ENCODE data around the gene OSBPL1A.
"Not testable (repeated sequence)": the region's sequence is repeated elsewhere in the genome, so short reads cannot be mapped to it uniquely, and the experiment has no call there.

Gene OSBPL1A

DNA sequence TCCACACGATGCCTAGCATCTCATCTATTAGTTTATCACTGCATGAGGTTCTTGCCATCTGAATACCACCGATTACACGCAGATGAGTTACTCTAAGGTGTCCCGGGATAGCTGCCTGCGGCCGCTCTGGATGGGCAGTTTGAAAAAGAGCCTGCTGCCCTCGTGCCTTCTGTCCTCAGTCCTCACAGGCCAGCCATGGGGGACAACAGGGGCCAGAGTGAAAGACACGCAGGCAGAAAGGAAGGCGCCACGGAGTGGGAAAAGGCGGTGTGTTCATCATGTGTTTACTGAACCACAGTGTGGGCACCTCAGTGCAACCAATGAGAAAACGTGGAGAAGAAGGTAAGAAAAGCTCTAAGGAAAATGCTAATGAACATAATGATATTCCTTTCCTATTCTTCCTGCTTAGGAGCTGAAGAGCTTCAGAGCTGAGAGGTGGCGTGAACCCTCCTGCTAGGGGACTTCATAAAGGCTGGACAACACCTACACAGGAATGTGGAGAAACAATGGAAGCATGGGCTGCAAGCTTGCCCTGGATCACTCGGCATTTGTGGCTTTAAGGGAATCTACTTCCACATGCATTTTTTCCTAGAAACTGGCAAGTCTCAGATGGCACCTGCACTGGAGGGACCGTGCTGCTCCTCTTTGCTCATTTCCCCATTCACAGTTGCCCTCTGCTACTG is 207.8 kb downstream of the OSBPL1A start:
- no peak for DNase-seq (ENCODE audit: low read depth in 2 of 3, low spot score in 2 of 3)

DNA sequence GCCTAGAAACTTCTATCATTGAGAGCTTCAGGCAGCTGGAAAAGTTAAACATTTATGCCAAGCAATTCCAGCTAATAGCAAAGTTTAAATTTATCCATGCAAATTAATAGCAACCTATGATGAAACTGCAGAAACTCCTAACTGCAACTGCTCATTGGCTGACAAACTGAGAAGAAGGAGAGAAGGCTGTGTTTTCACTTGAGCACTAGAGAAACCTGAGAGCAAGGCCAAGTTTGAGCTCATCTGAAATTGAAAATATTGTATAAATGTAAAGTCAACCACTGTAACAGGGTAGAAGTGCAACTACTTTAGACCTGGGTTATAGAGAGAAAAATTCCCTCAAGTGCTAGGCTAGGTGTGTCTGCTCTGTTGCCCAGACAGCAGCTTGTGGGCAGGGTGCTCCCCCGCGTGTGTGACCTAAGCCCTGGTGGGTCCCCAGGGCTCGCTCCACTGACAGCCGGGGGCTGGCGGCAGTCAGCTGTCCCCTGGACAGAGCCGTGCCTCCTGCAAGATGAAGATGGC is 208.6 kb downstream of the OSBPL1A start:
- DNase-seq (ENCODE audit: low read depth in 2 of 3, low spot score in 2 of 3): no peak

DNA sequence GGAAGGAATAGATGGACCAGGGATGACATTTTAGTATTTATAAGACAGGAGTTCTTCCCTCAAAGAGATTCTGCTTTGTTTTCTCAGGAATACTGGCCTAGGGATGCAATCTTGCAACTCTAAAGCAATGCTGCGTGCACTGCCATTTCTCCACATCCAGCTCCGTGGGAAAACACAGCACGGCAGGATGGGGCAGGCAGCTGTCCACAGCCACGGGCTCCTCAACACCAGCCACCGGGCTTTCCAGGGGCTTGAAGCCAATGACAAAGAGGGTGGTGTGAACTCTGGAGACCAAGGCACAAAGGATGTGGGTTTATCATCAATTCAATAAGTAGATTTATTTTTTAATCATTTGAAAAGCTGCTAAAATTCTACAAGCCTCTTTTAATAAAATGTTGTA is 209.5 kb downstream of the OSBPL1A start:
- DNase-seq (ENCODE audit: low read depth in 2 of 3, low spot score in 2 of 3): no peak

DNA sequence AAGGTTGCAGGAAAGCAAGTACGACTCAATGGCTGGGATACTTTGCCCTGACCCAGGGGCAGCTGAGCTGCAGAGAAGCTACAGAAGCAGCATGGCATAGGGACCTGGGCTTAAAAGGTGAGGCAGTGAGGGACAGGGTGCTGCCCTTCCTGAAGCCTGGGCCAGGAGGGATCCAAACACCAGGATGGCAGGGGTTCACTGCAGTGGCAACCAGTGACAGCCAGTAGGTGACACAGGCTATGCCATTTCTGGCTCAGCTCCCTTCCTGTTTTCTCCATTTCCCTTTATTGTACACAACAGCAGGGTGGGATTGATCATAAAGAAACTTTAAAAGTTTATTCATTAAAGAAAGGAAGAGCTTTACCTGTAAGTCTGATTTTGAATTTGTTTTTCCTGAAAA is 209.9 kb downstream of the OSBPL1A start:
- DNase-seq (ENCODE audit: low read depth in 2 of 3, low spot score in 2 of 3): no peak

DNA sequence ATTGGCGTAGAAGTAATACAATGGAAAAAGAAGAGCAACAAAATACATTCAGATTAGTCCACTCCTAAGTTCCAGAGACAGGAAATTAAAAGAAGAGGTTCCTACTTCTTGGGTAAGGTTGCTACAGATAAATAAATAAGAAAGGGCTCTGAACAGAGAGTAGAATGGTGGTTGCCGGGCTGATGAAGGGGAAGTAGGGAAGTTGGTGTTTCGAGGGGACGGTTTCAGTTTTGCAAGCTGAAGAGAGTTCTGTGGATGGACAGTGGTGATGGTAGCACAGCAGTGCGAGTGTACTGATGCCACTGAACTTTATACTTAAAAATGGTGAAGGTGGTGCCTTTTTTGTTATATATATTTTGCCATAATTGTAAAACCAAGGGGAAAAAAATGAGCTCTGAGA is 210.6 kb downstream of the OSBPL1A start:
- DNase-seq (ENCODE audit: low read depth in 2 of 3, low spot score in 2 of 3): no peak

DNA sequence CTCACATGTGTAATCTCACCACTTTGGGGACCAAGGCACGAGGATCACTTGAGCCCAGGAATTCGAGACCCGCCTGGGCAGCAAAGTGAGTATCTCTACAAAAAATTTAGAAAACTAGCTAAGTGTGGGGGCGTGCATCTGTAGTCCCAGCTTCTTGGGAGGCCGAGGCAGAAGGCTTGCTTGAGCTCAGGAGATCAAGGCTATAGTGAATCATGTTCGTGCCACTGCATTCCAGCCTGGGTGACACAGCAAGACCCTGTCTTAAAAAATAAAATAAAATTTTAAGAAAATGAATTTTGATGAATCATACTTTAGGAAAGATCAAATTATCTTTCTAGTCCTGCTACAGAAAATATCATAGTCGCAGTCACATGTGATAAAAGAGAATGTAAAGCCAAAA is 211.8 kb downstream of the OSBPL1A start:
- DNase-seq (ENCODE audit: low read depth in 2 of 3, low spot score in 2 of 3): no peak

DNA sequence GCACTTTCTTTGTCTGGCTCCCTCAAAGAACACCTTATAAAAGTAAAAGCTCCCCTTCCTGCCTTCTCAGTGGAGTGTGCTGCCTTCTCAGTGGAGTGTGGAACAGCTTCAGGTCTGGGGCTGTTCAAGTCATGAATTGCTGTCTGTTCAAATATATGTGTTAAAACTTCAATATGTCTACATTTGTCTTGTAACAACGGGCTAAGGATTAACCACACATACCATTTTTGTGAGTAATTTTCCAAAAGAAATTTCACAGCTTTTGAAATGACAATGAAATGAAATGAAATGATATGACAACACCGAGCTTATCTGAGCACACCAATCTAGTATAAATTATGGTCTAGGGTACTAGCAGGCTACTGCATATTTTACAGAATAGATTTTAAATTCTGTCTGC is 215.8 kb downstream of the OSBPL1A start:
- no peak for DNase-seq (ENCODE audit: low read depth in 2 of 3, low spot score in 2 of 3)

DNA sequence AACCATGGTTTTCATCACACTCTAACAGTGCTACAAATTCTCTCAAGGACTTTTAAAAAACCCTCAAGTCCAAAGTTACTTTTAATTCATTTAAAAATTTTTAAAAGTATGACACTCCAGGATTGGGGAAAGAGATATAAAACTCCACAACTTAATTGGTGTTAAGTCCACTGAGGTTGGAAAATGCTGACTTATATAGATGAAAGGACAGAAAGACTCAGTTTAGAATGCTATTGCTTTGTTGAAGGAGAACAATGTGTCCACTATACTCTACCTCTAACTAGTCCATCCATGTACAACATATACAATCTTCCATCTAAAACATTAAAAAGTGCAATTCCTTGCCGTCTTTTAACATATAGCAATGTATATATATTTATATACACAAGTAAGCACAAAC is 217.6 kb downstream of the OSBPL1A start:
- DNase-seq (ENCODE audit: low read depth in 2 of 3, low spot score in 2 of 3): no peak

DNA sequence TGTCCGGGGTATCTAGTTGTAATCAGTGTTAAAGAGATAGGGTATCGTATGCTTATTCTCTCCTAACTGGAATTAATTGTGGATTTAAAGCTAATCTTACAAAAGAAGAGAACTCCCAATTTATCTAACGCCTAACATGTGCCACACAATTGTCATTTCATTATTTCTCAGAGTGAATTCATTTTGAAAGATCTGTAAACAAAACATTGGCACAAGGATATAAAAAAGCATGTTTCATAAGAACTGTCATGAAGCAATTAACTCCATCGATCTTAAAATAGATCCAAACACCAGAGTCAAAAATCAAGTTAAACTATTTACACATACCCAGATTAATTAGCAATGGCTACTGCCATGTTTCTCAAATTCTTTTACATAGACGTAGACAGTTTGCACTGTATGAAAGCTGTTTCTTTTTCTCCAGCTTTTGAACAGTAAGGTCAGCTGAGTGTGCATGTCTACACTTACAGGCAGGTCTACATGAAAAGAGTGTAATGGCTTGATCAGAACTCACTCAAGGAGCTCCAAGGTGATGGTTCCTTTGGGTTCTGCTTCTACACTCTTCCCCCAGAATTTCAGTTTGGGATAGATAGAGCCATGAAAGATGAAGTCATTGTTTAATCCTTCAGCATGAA is 220.0 kb downstream of the OSBPL1A start:
- DNase-seq (ENCODE audit: low read depth in 2 of 3, low spot score in 2 of 3): no peak

DNA sequence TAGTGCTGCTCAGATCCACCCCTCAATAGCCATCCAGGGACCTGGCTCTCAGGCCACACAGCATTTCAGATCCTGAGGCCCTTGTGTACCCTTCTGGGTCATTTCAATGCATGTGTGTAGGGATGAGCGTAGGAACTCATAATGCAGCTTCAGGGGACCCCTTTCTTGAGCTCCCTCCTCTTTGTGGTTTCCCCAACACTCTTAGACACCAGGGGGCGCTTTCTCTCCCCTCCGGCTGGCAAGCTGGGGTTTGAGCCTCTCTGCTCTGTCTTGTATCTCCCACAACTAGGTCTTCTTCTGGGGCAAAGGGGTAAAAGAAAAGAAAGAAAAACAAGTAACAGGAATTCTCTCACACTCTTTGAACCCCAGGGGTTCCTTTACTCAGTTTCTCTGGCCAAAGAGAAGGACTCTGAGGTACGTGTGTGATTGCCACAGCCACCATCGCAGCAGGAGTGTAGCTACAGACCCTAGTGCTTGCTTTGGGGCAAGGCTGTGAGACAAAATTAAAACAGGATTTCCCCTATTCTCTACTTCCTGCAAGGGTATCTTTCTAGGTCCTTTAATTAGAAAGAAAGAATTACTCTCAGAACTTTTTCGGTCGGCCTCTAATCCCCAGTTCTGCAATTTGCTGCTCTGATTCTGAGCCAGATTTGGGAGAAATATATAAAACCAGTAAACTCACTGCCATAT is 220.8 kb downstream of the OSBPL1A start:
- peak; percentile 4 to 55 (median 22) for DNase-seq (ENCODE audit: low read depth in 2 of 3, low spot score in 2 of 3)

DNA sequence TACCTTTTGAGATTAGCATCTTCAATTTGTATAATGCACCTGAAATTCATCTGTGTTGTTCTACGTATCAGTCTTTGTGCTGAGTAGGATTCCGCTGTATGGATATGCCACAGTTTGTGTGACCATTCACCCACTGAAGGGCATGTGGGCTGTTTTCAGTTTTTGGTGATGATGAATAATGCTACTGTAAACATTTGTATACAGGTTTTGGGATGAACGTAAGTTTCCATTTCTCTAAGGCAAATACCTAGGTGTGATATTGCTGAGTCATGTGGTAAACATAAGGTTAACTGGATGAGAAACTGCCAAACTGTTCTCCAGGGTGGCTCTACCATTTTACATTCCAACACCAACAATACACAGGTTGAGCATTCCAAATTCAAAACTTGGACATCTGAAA is 223.6 kb downstream of the OSBPL1A start:
- no peak for DNase-seq (ENCODE audit: low read depth in 2 of 3, low spot score in 2 of 3)

DNA sequence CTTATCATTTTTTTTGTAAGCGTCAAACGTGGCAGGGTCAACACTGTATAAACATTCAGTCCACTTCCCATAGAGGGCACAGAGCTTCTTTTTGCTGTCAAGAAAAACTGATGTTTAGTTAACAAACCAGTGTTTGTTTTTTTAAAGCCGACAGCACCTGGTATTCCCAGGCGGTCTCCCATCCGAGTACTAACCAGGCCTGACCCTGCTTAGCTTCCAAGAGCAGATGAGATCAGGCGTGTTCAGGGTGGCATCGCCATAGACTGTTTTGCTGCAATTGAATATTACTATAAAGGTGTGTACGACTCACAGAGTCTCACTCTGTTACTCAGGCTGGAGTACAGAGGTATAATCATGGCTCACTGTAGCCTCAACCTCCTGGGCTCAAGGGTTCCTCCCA is 227.3 kb downstream of the OSBPL1A start:
- DNase-seq (ENCODE audit: low read depth in 2 of 3, low spot score in 2 of 3): no peak

DNA sequence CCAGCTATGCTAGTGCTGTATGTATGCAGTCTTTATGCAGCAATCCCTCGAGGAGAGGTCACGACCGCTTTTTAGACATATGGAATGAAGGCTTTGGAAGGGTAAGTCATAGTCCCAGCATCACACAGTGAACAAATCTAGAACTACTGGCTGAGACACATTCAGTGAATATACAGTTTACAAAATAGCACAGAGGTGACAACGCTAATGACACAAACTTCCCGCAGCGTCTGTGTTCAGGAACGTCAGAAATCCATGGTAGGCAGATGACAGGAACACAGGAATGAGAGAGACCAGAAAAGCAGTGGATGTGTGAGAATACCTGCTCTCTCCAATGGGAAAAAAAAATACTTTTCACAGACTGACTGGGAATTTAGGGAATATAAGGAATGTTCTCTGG is 229.1 kb downstream of the OSBPL1A start:
- DNase-seq (ENCODE audit: low read depth in 2 of 3, low spot score in 2 of 3): no peak

DNA sequence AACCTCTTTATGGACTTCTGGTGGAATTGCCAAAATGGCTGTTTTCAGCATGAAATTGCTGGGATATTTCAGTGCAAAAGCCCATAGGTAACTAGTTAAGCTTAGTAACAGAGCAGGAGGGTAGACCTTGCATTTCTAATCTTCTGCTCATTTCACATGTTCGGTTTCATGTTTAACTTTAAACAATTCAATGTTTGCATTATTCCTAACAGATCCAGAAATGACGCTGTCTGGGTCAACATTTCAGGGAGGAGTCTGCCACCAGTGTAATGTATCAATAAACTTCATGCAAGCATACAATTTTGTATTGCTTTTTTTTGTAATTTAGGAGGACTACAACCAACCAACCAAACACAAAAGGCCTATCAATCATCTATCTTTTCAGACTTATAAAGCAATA is 236.3 kb downstream of the OSBPL1A start:
- DNase-seq (ENCODE audit: low read depth in 2 of 3, low spot score in 2 of 3): no peak

DNA sequence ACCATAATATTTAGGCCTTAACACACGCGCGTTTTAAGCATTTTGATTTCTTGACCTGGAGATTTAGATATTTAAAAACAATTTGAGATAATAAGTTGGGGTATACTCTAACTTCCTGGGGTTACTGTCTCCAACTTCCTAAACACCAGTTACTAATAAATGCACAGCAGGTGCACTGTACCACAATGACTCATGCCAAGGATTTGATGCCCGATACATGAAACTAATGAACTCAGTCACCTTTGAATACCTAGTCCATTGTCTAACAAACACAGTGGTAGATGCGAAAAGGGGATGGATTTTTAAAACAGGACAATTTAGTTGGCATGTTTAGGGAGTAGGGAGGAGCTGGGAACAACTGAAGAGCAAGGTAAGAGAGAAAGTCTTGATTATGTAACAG is 237.5 kb downstream of the OSBPL1A start:
- DNase-seq (ENCODE audit: low read depth in 2 of 3, low spot score in 2 of 3): no peak

DNA sequence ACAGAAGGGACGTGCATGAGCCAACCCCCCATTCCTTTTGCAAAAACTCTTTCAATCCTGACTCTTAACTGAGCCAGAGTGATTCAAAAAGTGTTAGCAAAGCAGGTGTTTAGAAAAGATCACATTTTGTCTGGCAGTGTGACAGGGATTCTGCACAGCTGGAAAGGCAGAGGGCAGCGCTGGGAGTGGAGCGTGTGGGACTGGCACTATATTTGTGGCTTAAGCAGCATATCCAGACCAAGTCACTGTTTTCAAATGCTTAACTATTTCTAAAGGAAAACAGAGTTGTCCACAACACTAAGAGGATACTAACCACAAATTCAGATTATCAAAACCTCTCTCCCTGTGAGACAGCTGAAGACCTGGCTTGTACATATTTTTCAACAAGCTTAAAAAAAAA is 239.8 kb downstream of the OSBPL1A start:
- DNase-seq (ENCODE audit: low read depth in 2 of 3, low spot score in 2 of 3): no peak

DNA sequence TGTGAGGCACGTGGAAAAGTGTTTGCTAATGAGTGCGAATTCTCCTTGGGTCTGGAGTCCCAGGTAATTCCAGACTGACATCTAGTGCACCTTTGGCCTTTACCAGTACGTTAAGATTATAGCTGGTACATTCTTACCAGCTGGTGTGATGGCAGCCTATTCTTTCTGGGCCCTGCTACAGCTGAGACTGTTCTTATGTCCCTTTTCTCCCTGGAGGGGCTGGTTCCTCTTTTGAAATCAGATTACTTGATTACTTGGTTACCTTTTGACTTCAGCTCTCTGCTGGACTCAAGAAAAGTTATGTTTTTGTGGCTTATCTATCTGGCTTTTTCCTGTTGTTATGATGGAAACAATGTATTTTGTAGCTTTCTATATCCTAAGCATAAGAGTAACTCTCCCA is 244.2 kb downstream of the OSBPL1A start:
- DNase-seq (ENCODE audit: low read depth in 2 of 3, low spot score in 2 of 3): no peak

DNA sequence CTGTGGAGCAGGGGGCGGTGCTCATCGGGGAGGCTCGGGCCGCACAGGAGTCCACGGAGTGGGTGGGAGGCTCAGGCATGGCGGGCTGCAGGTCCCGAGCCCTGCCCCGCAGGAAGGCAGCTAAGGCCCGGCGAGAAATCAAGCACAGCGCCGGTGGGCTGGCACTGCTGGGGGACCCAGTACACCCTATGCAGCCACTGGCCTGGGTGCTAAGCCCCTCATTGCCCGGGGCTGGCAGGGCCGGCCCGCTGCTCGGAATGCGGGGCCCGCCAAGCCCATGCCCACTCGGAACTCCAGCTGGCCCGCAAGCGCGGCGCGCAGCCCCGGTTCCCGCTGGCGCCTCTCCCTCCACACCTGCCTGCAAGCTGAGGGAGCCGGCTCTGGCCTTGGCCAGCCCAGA is 248.0 kb downstream of the OSBPL1A start:
- DNase-seq (ENCODE audit: low read depth in 2 of 3, low spot score in 2 of 3): not testable (repeated sequence)

DNA sequence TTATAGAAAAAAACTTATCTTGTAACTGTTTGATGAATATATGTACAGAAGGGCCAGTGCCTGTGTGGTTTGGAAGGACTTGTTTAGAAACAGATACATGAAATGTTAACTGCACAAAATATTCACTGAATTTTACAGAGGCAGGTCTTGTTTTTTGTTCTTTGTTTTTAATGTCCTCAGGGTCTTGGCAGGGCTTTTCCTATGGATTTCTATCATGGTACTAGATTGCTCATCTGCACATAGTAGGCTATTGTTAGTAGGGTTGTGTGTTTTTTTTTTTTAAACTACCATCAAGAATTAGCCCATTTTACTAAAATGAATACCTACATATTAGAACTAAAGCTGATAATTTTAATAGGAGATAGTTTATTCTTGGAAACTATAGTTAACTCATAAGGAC is 255.2 kb downstream of the OSBPL1A start:
- DNase-seq (ENCODE audit: low read depth in 2 of 3, low spot score in 2 of 3): no peak

DNA sequence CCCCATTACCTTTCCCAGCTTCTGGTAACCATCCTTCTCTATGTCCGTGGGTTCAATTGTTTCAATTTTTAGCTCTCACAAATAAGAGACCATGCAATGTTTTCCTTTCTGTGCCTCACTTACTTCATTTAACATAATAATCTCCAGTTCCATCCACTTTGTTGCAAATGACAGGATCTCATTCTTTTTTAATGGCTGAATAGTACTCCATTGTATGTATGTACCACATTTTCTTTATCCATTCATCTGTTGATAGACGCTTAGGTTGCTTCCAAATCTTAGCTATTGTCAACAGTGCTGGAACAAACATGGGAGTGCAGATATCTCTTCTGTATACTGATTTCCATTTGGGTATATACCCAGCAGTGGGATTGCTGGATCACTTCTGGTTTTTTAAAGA is 256.9 kb downstream of the OSBPL1A start:
- no peak for DNase-seq (ENCODE audit: low read depth in 2 of 3, low spot score in 2 of 3)

DNA sequence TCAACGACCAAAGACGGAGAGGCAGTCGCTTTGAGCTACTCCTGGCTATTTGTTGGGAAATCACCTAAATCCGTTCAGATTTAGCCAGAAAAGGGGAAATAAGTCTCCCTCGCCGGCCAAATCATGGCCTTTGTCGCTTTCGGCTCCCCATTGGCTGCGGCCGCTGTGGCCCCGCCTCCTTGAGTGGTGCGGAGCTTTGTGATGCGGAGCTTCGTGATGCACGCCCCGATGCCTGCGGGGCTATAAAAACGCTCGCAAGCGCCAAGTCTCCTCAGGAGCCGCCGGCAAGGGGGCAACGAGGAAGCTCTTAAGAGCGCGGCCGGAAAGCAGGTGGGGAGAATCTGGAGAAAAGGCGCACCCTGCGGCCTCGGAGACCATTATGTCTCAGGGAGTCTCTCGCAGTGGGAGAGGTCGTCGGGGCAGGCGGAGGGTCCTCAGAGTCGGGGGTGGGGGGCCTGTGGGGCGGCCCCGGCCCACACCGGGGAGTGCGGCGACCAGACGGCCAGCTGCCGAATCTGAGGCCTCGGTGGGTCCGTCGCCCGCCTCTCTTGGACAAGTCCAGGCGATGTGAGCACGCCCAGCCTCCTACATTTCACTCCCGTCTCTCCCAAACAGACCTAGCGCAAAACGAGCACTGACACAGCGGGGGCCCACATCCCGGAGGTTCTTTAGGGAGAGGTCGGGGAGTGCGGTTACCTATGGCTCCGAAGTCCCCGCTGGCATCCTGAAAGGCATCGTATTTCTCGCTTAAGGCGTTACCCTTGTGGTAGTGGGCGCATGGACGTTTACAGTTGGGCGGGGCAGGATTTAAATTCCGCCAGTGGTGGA is 258.6 kb downstream of the OSBPL1A start, which contains the start of gene CABYR:
CABYR (plus strand) TSS at position 274 of the 828 bp plus-strand sequence. CDS start 4,053 bp downstream, outside the sequence.
- DNase-seq (ENCODE audit: low read depth in 2 of 3, low spot score in 2 of 3): peak; percentile 32 to 39 (median 37)
